Measurements from ENCODE around the gene NIPA2.

DNA sequence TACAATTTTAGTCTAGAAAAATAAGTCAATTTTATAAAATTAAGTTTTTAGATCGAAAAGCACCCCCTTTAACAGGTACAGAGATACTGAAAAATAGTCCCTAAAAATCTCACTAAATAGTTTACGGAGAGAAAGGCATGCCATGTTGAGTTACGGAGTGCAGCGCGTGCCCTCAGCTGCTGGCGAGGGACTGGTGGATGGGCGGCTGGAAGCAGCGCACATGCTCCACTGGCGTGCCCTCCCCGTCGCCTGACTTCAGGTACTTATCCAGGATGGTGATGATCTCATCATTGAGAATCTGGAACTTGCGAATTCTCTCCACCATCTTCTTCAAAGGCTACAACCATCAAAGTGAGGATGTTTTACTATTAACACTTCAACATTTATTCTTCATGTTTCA lies 31.4 kb downstream of the NIPA2 start:
- TF ChIP-seq GATA2 (IDR thresholded peaks at IDR 0.05; ENCODE audit: low read depth, low read length), result no peak
- TF ChIP-seq GATA3 (IDR thresholded peaks at IDR 0.05; ENCODE audit: low read depth, low read length), result no peak

All from SH-SY5Y (cell line).